ENCODE data around the gene ALMS1. TPM values are rescaled to one million over a fixed set of nuclear protein-coding genes. Genes with fewer than 3 reads are reported as not detected.

Gene ALMS1
- total RNA-seq, 1 experiment from 2014 or later = 19.5 TPM

DNA sequence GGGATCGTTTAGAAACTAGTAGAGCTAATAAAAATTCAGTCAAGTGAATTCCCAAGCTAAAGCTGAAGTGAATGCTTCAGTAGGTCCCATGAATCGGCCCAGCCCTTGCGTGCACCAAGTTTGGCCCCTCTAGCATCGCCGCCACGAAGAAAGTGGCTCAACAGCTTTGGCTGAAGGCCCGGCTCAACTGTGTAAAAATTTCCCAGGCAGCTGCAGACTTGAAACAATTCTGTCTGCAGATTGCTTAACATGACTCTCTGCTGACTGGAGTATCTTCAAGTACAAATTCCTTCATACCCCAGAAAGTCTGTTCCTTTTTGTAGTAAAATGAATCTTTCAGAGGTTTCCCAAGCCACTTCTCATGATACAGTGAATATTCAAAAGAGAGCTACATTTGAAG, 32.7 kb downstream of the ALMS1 start:
- POLR2A ChIA-PET = no interaction called here
- no TSS peak for BruUV-seq (replicated peaks)
- in situ Hi-C loops (cut with HindIII; ENCODE audit: low pct_unique_long_range_greater_than_20kb, low sequenced_read_pairs) = no loop called here
- CTCF ChIA-PET = no interaction called here
- ATAC-seq = no peak
- no peak for DNase-seq (ENCODE audit: low read depth, low spot score)
- Histone ChIP-seq H3K36me3 (ENCODE audit: control insufficient read depth, insufficient read depth, low read length) (no peaks in the 10 kb centered on the region), H3K4me1 (ENCODE audit: control insufficient read depth, insufficient read depth, low read length) (no peaks in the 10 kb centered on the region), H3K9me3 (ENCODE audit: control insufficient read depth, insufficient read depth, low read depth, low read length) (no peaks in the 10 kb centered on the region), H3K27ac (ENCODE audit: low read length) (no peak overlapping the region), H3K4me3 (ENCODE audit: low read depth in 2 of 2, low read length in 2 of 2) (no peak overlapping the region), H3K27me3 (ENCODE audit: control insufficient read depth, insufficient read depth, low read length) (no peaks in the 10 kb centered on the region)
- intact Hi-C loops (cut with micrococcal nuclease; ENCODE audit: unreplicated experiment) = no loop called here
- TF ChIP-seq POLR2AphosphoS5 (IDR thresholded peaks at IDR 0.05; ENCODE audit: low read depth, low read length) (no peak), TCF7L2 (IDR thresholded peaks at IDR 0.05; ENCODE audit: low read depth, low read length) (no peak), SIN3A (IDR thresholded peaks at IDR 0.05; ENCODE audit: borderline replicate concordance, insufficient read depth, low read depth, low read length) (no peak)
- TF ChIP-seq, protein P1, sequence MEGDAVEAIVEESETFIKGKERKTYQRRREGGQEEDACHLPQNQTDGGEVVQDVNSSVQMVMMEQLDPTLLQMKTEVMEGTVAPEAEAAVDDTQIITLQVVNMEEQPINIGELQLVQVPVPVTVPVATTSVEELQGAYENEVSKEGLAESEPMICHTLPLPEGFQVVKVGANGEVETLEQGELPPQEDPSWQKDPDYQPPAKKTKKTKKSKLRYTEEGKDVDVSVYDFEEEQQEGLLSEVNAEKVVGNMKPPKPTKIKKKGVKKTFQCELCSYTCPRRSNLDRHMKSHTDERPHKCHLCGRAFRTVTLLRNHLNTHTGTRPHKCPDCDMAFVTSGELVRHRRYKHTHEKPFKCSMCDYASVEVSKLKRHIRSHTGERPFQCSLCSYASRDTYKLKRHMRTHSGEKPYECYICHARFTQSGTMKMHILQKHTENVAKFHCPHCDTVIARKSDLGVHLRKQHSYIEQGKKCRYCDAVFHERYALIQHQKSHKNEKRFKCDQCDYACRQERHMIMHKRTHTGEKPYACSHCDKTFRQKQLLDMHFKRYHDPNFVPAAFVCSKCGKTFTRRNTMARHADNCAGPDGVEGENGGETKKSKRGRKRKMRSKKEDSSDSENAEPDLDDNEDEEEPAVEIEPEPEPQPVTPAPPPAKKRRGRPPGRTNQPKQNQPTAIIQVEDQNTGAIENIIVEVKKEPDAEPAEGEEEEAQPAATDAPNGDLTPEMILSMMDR (IDR thresholded peaks at IDR 0.05) = no peak
- TF ChIP-seq, protein P2, sequence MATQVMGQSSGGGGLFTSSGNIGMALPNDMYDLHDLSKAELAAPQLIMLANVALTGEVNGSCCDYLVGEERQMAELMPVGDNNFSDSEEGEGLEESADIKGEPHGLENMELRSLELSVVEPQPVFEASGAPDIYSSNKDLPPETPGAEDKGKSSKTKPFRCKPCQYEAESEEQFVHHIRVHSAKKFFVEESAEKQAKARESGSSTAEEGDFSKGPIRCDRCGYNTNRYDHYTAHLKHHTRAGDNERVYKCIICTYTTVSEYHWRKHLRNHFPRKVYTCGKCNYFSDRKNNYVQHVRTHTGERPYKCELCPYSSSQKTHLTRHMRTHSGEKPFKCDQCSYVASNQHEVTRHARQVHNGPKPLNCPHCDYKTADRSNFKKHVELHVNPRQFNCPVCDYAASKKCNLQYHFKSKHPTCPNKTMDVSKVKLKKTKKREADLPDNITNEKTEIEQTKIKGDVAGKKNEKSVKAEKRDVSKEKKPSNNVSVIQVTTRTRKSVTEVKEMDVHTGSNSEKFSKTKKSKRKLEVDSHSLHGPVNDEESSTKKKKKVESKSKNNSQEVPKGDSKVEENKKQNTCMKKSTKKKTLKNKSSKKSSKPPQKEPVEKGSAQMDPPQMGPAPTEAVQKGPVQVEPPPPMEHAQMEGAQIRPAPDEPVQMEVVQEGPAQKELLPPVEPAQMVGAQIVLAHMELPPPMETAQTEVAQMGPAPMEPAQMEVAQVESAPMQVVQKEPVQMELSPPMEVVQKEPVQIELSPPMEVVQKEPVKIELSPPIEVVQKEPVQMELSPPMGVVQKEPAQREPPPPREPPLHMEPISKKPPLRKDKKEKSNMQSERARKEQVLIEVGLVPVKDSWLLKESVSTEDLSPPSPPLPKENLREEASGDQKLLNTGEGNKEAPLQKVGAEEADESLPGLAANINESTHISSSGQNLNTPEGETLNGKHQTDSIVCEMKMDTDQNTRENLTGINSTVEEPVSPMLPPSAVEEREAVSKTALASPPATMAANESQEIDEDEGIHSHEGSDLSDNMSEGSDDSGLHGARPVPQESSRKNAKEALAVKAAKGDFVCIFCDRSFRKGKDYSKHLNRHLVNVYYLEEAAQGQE (IDR thresholded peaks at IDR 0.05; ENCODE audit: insufficient read depth in 1 of 2, low read depth in 2 of 2, low read length in 1 of 2) = no peak

DNA sequence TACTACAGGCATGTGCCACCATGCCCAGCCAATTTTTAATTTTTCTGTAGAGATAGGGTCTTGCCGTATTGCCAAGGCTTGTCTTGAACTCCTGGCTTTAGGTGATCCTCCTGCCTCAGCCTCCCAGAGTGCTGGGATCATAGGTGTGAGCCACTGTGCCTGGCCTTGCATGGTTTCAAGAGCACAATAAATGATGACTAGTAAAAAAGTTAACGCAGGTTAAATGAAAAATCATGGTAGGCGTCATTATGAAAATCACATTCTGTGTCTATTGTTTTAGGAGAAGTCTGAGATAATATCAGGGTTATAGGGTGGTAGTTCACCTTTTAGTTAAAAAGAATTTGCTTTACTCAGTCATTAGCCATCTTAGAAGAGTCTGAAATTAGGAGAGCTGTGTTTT, 38.3 kb downstream of the ALMS1 start:
- intact Hi-C loops (cut with micrococcal nuclease; ENCODE audit: unreplicated experiment) = no loop called here
- BruUV-seq (replicated peaks) = no TSS peak
- H3K27me3 ChIP-seq (ENCODE audit: control insufficient read depth, insufficient read depth, low read length) = no peaks in the 10 kb centered on the region
- H3K36me3 ChIP-seq (ENCODE audit: control insufficient read depth, insufficient read depth, low read length) = no peaks in the 10 kb centered on the region; the same call in 1 of the 2 replicates
- in situ Hi-C loops (cut with HindIII; ENCODE audit: low pct_unique_long_range_greater_than_20kb, low sequenced_read_pairs) = no loop called here
- ATAC-seq = no peak
- ChIA-PET POLR2A (no interaction called here), CTCF (no interaction called here)
- H3K4me1 ChIP-seq (ENCODE audit: control insufficient read depth, insufficient read depth, low read length) = no peaks in the 10 kb centered on the region
- H3K9me3 ChIP-seq (ENCODE audit: control insufficient read depth, insufficient read depth, low read depth, low read length) = no peaks in the 10 kb centered on the region
- no peak for TF ChIP-seq SIN3A (IDR thresholded peaks at IDR 0.05; ENCODE audit: borderline replicate concordance, insufficient read depth, low read depth, low read length)
- no peak for TF ChIP-seq POLR2AphosphoS5 (IDR thresholded peaks at IDR 0.05; ENCODE audit: low read depth, low read length)
- TF ChIP-seq, protein P2 (IDR thresholded peaks at IDR 0.05; ENCODE audit: insufficient read depth in 1 of 2, low read depth in 2 of 2, low read length in 1 of 2) = no peak
- TF ChIP-seq TCF7L2 (IDR thresholded peaks at IDR 0.05; ENCODE audit: low read depth, low read length) = no peak
- TF ChIP-seq, protein P1 (IDR thresholded peaks at IDR 0.05) = no peak
- no peak overlapping the region for H3K27ac ChIP-seq (ENCODE audit: low read length)
- DNase-seq (ENCODE audit: low read depth, low spot score) = no peak
- H3K4me3 ChIP-seq (ENCODE audit: low read depth in 2 of 2, low read length in 2 of 2) = no peak overlapping the region

Measured in Panc1 (cell line).